HG03159 (cell line): ENCODE data around the gene ZNF827.

Experiments
- ATAC-seq: cut with Tn5 transposase; IDR thresholded peaks from one replicate; pipeline ENCODE4 v1.9.1; 2021; ENCODE audit warnings: mild to moderate bottlenecking, moderate library complexity; ENCODE audit not compliant: unreplicated experiment

The ZNF827 gene

DNA sequence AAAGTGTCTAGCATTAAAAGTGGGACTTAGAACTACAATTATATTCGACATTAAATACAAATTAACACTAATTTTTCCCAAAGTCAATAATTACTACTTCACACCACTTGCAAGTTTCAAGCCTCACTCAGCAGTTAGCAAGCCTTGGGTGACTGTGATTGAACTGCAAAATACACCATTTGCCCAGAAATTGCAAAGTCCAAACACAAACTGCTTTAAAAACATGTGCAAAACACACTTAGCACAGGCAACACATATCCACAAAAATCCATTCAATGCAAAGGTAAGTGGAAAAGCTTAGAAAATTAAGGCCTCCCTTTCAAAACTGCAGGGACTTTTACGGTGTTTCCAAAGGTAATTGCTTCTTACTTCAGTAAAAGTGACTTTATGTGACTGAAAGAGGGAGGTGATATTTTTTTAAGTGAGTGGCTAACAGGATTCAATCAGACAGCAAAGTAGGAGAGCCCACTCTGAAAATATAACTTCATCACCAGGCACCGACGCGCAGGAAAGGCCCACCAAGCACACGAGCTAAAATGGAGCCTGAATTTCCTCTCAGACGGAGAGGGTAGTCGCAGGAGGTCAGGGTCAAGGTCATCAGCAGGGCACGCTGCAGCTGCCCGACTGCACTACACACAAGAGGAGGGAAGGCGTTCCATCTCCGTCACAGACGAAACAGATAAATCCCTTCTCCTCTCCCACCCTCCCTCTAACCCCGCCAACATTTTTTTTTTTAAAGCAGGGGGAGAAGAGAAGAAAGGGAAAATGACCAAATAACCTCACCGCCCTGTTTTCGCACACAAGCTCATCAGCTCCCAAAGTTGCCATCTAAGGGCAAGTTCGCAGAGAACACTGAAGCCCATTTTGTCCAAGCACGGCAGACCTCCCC, 3.1 kb downstream of the ZNF827 start:
- ATAC-seq = peak; percentile 21

DNA sequence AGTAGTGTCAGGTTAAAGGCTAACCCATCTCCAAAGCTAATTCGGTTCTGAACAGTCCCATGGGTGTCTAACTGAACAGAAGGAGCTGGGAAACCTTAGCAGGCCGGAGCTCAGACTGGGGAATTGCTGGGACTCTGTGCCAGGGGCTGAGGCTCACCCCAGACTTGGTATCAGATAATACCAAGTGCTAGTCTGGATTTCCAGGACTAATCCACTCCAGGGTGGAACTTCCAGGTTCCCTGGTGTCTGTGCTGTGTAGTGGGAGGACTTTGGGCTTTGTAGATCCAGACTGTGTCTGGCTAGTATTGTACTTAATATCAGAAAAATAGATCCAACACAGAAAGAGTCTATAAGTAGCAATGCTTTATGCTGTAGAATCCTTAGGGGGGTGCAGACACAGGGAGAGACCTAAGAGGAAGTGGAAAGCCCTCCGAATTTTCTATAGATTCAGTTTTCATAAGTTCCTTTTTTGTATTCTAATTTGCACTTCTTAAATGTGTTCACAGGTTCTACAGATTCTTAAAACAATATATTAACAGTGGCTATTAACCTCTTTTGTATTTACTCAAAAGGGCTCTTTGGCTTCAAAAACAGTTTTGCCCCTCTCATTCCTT, 4.1 kb downstream of the ZNF827 start:
- no peak for ATAC-seq

DNA sequence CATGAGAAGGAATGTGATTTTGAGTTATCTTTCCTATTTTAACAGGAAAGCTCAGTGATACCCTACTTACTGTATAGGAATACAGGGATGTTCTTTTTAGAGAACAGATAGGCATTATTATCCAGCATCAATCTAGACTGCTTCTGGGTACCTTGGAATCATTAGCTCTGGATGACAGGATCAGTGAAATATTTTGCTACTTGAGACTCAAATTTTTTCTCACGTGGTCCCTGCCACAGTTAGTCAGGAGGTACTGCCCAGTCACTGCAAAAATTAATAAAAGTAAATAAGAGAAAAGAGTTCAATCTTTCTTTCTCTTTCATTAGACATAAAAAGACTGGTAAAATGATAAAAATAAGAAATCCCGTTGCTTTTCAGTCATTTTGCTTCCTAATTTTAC, 5.5 kb downstream of the ZNF827 start:
- no peak for ATAC-seq

DNA sequence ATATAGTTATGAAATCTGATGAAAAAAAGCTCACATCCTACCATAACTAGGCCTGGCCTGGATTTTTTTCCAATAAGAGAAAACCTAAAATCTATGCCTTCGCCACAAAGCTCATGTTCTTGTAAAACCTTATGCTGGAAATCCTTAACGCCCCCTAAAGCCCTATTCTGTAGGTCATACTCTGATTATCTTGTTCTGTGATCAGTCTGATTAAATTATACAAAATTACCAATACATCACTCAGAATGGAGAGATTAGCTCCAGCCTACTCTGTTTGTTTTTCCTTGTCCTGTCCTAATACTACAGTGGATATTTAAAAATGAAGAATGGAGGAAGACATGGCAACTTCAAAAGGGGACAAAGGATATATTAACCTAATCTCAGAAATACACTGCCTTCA, 7.2 kb downstream of the ZNF827 start:
- ATAC-seq = no peak

DNA sequence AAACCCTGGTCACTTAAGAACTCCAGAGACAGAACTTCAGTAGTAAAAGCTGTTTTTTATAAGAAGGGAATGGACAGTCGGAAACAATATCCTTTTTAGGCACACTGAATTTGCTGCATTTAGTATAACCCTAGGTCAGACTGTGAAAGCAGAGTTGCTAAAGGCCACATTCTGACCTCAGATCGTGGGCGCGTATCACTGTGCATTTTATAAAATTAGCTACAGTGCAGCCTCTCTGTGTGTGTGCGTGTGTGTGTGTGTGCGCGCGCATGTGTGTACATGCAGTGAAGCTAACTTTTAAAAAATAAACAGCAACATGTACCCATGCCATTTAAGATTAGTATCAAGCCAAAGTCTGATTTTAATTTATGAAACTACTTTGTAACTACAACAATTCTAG, 8.0 kb downstream of the ZNF827 start:
- ATAC-seq = no peak

DNA sequence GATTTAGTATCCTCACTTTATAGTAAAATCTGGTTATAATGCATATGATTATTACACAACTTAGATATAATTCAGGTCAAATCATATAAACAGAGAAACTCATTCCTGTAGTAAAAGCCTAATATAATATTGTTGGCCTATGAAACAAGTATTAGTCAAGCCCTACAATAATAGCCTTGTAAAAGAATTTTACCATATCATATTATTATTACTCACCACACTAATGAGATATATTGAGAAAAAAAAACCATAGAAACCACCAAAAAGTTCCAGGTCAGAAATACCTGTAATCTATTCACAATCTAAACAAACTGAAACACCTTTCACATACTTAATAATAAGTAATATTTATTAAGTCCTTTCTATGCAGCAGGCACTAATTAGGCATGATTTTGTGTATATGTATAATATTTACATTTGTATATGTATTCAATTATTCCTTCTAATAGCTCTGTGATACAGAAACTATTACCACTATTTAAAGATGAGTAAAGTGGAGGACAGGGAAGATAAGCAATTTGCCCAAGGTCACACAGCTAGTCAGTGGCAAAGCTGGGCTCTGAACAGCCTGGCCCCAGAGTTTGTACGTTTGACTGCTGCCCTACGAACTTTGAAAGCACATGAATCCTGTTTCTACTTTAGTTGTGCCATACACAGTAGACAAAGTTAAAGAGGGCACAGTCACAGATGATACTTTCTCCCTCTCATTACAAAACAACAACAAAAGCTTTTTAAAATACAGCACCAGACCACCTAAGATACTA, 9.0 kb downstream of the ZNF827 start:
- ATAC-seq = no peak

DNA sequence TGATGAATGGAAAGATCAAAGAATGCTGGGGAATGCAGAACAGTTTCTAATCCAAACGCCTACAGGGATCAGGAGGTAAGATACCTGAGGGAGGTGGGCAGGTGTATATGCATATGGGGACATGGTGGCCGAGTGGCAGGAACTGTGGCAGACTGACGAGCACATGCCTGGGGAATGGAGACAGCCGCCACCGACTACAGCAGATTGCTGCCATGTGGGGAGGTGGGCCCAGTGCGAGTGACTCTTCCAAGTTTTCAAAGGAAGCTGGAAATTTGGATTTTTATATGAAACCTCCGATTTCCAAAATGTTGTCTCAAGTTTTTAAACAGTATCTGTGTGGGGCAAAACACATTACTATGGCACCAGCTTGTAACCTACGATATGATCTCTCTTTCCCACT, 9.9 kb downstream of the ZNF827 start:
- ATAC-seq = no peak

DNA sequence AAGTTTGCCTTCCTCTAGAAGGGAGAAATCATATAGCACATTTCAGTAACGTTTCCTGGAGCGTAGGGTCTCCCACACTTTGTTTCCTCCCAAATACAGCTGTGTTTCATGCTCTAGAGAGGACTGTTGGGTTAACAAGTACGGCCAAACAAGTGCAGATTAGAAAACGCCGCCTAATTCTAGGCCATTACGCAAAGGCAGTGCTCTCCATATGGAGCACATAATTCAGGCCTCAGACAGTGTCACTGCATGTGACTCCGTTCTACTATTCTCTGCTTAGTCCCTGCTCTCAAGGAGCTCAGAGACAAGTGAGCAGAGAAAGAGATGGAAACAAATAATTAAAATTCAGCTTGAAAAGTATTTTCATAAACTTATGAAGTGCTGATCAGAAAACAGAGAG, 11.6 kb downstream of the ZNF827 start:
- no peak for ATAC-seq

DNA sequence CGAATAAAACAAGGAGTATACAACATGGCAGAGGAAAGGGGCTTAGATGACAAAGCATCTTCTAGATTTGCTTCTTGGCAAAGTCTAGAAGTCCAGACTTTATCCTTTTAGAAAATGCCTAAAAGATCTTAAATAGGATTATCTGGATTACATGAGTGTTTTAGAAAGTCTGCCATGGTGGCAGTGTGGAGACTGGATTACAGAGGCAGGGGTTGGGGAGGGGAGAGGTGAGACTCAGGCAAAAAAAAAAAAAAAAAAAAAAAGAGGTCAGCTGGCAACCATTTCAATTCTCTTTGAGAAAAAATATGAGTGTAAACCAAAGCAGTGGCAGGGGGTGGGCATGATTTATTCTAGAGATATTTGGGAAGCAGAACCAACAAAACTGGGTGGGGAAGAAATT, 17.4 kb downstream of the ZNF827 start:
- no peak for ATAC-seq

DNA sequence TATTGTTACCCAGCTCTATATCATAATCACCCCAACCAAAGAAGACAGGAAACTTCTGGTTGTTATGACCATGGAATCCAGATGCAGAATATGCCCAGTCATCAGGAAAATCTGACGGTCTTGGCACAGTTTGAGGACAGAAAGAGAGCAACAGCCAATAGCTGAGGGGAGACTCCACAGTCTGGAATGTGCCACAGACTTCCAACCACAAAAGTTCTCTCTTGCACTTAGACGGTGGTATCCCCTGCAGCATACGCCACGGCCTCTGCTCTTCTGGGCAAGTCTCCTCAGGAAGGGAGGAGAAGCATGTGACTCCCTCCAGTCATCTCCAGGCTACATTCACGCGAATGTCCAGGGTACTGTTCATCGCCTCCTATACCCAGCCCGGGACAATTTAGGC, 18.4 kb downstream of the ZNF827 start:
- no peak for ATAC-seq

DNA sequence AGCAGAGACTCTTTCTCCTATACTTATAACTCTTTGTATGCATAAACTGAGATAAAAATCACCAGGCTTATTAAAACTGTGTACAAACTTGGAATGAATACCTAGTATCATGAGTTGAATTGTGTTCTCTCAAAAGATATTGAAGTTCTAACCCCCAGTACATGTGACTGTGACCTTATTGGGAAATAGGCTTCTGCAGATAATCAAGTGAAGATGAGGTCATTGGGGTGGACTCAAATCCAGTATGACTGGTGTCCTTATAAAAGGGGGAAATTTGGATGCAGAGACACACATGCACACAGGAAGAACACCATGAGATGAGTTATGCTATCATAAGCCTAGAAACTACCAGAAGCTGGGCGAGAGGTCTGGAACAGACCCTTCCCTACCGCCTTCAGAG, 26.2 kb downstream of the ZNF827 start:
- no peak for ATAC-seq

DNA sequence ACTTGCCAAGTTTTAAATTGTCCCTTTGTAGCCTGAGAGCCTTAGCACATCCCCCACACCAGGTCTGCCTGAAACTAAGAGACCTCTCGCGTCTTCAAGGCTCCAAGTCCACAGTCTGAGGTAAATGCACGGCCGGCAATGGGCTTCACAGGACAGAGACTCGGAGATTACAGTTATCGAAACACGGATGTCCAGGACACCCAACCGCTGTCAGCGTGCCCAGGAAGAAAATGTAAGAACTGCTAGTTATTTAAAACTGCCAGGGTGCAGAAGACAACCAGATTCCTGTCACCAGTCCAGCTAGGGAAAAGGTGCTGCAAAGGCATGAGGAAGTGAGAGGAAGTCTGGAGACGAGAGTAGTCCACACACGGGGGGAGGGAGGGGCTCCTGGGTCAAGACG, 28.9 kb downstream of the ZNF827 start:
- ATAC-seq = no peak

DNA sequence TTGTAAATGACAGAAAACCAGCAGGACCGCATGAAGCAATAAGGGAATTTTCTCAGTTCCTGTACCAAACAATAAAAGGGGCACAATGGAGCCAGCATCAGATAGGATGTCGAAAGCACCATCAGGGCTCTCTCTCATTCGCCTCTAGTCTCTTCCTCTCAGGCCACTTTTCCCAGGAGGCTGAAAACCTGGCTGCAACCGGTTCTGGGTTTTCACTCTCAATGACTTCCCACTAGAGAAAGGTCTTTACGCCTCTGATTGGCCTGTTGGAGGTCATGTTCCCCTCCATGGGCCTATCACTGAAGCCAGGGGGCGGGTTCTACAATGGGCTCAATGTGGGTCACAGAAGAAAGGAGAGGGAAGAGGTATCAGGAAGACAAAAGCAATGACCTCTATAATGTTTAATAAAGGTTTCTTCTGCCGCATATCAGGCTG, 29.3 kb downstream of the ZNF827 start:
- ATAC-seq = no peak

DNA sequence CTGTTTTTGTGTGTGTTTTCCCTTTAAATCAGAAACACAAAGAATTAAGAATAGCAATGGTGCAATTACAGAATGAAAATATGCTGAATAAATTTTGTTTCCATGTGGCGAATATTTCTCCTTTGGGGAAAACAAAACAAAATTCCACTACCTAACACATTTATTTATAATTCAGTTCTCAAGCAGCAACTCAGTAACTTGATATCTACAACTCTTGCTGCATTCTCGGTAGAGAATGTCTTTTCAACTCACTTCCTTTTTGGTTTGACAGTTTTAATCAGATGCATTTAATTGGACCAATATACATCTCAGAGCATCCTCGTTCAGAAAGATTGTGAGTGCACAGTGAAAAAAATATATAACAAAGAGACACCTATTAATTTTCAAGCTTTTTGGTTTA, 30.8 kb downstream of the ZNF827 start:
- no peak for ATAC-seq

DNA sequence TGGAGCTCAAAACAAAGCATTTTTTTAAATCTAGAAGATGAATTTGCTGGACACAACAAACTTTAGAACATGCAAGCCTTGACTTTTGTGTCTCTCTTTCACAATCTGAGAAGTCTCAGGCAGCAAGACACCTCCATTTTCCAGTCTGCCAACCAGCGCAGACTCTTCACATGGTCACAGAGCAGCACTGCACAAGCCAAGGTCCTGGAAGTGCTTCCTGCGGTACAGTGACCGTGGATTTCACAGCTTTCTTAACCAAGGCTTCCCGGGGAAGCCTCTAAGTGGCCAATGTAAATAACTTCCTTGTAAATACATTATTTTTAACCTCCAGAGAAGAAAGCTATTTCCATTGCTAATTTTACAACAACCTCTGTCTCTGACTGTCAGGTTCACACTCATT, 31.2 kb downstream of the ZNF827 start:
- no peak for ATAC-seq

DNA sequence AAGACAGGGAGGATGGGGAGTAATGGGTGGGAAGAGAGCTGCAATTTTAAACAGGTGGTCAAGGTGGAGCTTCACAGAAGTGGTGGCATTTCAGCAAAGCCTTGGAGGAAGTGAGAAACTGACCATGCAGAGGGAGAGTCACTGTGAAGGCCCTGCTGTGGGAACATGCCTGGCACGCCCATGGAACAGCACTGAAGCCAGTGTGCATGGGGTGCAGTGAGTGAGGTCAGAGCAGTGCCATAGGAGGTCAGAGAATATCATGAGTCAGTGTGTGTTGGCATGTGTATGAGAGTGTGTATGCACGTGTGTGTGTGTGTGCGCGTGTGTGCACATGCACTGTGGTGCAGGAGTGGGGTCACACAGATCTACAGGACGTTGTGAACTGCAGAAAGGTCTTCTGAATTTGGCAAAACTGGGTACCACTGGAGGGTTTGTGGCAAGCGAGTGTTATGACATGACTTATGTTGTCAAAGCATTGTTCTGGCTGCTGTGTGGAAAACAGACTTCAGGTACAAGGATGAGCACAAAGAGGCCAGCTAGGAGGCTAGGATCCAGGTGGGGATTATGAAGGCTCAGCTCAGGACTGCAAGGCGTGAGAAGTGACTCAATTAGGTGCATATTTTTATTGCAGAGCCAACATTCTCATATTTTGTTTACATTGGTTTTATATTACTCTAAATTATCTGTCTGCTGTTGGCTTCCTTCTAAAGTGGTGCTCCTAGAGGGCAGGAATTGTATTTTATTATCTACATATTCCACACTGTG, 34.0 kb downstream of the ZNF827 start:
- ATAC-seq = no peak

DNA sequence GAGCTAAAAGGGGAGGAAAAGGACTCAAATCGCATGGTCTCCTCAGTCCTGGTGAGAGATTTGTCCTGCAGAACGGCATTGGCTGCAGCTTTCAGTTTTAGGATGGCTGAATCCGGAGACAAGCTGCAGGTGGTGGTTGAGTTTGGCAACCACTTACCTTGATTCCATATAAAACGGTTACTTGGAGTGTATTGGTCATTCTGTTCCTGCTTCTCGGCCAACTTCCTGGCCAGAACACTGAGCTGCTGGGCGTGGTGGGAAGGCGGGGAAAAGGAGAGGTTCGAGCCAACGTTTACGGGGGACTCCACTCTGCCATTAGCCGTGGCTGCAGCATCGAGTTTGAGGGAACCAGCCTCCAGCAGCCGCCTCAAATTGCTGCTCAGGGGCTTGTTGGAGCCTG, 36.1 kb downstream of the ZNF827 start:
- ATAC-seq = no peak

DNA sequence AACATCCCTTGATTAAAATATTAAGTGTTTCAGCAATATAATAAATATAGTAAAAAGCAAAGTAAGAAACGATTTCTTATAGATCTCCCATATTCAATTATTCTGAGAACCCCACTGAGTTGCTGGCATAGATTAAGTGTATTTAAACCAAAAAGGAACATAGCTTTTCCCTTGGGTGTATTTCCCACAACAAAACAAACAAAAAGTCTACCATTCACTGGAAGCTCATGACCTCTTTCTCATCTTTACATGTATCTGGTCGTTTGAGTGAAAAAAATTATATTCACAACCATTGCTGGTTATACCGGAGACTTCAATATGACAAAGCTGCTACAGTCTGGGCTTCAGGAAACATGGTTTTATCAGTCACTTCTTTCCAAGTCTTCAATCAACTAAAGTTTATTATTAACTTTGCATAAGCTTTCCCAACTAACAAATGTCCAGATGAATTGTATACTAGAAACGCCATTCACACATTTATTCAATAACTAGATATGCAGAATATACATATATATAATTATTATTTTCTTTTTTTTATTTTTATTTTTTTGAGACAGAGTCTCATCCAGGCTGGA, 38.6 kb downstream of the ZNF827 start:
- ATAC-seq = no peak

DNA sequence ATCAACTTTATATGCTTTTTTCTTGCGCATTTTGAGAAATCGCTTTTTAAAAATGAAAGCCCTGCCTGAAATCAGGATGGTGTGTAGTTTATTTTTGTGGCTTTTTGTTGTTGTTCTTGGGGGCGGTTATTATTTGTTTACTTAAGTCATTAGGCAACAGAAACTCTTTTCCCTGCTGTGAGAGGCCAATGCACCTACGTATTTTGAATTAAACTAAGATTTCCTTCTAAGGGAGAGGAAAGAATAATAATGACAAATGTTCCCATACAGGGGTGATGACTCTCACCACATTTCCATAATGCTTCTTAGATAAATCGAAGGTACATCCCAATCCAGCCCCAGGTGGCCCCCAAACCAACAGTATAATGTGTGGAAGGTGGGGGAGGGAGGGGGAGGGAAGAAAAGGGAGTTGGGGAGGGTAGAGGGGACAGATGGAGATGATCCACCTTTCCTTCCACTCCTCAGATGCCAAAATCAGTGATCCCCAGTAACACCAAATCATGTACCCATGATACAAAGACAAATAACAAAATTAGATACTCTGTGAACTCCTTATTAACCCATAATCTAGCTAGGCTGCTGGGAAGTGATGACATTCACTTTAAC, 39.6 kb downstream of the ZNF827 start:
- ATAC-seq = no peak

DNA sequence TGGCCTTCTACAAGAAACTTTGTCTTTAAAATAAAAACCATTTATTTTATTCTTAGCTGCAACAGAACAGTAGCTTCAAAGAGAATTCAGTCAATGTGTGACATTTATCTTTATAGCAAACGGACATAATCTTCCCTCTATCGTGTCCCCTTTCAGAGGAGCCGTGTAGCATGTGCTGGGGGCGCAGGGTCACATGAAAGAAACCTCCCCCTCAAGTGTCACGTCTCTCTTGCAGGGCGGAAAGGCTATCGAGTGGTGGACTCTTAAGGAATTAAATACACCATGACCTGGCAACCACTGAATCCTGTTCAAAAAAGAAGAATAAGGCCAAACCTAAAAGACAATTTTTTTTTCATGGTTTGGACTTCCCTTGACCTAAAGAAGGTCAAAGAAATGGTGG, 40.2 kb downstream of the ZNF827 start:
- ATAC-seq = no peak
